SH-SY5Y (cell line): ENCODE measurements around the gene ABI3.

ENCODE experiments used
- GATA2 ChIP-seq: IDR thresholded peaks from 2 replicates; pipeline ENCODE4 v1.6.1; 2011; ENCODE audit warnings: mild to moderate bottlenecking, low read depth, low read length
- GATA3 ChIP-seq: IDR thresholded peaks from 2 replicates; pipeline ENCODE4 v1.6.1; 2011; ENCODE audit warnings: low read depth, mild to moderate bottlenecking, low read length, moderate library complexity

DNA sequence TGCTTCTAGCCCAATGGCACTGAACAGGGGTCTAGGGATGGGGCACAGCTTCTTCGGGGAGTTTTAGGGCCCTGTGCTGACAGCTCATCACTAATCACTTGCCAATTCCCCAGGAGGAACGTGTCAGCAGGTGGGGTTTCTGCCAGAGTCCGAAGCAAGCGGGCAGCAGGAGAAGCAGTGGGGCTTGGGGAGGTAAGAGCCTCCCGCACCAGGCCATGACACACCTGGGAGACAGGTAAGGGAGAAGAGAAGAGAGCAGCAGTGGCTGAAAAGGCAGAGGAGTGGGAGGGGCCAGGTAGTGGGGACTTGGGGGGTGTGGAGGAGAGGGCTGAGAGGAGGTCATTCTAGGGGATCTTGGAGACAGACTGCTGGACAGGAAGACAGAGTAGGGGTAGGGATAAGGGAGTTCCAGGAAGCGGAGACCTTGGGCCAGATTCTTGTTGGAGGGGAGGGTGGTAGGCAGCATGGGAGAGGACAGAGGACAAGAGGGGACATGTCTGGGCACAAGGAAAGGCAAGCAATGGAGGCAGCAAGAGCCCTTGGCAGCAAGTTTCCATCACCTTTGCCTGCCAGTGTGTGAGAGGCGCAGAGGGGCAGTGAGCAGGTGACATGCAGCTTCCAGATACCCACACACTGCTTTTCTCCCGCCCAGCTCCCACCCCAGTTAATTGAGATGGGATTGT, 15.2 kb downstream of the ABI3 start:
- no peak for TF ChIP-seq GATA2
- TF ChIP-seq GATA3: no peak
